Head of caudate nucleus (tissue), 42 donors: ENCODE measurements around the gene CDK14.
"Not testable (repeated sequence)": the region's sequence is repeated elsewhere in the genome, so short reads cannot be mapped to it uniquely, and the experiment has no call there.

Experiments
- DNase-seq, 42 donors: peaks; one replicate each; pipeline versions ENCODE4 v3.0.0 to v3.0.0-alpha.2; 2020 to 2021; ENCODE audit warnings: mixed read lengths in 7 of 42
- intact Hi-C: fragments of 100-400 bp; cut with DNase I; formaldehyde crosslinking; loops from one replicate; pipeline ENCODE4 v1.15.0; 2022

The CDK14 gene

DNA sequence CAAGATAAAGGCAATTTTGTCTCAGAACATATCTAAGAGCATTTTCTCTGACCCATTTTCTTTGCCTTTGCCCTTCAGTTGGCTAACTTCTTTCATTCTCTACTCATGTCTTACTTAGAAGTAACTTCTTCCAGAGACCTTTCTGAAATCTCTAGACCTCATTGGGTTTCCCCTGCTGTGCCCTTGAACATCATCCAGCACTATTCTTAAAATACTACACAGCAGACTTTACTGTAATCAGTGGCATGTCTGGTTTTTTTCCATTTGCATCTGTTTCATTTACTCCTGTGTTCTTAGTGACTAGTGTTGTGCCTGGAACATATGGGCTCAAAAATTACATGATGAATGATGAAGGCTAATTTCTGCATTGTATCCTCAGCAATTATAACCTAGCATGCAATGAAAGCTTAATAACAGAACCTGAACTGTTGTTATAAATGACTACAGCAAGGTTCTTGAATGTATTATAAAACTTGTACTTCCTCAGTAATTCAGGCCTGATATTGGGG, 301.9 kb downstream of the CDK14 start:
- intact Hi-C loops, result no loop called here
- no peak for DNase-seq

DNA sequence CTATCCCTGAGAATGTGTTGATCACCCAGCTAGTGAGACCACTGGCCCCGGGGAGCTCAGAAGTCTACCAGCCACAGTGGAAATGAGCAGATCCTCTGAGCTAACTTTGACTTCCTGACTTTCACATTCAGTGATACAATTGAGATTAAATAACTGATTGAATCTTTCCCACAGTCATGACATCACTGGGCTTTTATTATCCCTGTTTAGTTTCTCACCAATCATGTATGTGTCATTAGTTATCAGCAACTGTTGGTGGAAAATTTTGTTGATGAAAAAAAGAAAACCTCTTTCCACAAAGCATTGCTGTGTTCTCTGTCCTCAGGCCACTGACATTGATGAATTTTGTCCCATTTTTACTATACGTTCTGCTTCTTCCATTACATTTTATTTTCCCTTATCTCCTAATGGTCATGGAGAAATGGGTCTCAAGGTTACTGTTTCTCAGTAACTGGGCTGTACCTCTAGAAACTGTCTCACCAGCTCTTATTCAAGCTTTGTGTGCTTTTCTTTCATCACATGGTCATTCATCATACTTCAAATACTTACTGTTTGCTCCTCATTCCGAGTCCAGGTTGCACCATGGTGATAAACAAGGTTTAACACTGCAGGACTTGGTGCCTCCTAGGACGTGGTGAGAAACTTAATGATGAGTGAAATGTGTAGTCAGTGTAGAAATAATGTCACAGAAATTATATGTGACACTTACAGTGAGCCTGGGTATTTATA, 304.7 kb downstream of the CDK14 start:
- no peak for DNase-seq
- intact Hi-C loops, result no loop called here

DNA sequence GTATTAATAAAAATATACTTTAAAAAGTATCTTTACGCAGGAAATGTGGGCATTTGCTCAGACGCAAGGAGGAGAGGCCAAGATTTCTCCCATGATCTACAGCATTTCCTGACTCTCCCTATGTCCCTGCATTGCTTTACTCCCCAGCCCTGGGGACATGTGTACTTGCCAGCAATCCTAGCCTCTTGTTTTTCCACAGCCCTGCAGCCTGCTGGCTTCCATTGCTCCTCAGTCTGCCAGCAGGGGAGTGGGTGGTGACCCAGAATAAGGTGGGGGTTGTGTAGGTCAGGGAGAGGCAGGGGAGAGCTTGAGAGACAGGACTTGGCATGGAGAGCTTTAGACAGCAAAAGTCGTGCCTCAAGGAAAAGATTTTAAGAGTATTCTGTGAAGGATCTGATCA, 307.7 kb downstream of the CDK14 start:
- DNase-seq, result no peak
- intact Hi-C loops, result no loop called here

DNA sequence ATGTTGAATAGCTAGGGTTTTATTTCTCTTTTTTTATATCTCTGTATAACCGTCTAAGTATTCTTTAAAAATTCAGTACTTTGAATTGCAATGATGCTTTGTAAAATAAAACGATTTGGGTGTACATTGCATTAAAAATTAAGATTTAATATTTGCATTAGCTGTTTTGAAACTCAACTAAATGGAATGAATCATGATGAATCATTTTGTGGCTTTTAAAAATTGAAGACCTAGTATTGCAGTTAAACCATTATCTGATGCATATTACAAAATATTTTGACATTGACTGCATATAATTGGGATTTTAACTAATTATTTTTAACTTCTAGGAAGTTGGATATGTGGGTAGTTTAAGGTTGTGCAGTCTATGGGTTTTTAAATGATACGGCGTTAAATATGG, 314.0 kb downstream of the CDK14 start:
- no peak for DNase-seq
- intact Hi-C loops, result no loop called here

DNA sequence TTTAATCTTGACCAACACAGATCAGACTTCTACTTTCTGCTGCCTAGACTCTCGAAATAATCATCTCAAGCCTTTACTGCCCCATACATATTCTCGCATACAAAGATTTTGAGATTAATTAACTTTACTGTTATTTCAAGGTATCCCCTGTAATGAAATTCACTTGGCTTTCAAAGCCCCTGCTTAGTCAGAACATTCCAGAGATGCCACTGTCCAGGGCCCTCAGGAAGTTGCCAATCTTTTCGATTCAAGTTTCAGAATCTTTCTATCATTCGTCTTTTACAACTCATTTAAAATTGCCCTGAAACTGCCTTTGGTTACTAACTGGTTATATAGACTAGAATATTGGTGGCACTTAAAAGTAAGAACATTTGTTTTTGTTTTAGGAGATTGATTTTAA, 320.2 kb downstream of the CDK14 start:
- DNase-seq, result no peak
- intact Hi-C loops, result no loop called here

DNA sequence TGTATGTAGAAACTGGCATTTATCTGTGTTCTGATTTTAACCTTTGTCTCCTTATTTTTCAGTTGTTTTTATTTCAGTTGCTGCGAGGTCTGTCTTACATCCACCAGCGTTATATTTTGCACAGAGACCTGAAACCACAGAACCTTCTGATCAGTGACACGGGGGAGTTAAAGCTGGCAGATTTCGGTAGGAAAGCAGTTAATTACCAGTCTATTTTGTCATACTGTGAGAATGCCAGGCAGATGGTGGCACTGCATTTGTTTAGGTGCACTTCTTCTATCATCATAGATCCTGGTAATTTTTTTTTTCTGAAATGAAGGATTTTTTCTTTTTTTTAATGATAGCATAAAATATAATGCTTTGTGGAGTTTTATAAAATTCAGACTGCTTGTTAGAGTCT, 321.4 kb downstream of the CDK14 start:
- no peak for DNase-seq
- intact Hi-C loops, result no loop called here

DNA sequence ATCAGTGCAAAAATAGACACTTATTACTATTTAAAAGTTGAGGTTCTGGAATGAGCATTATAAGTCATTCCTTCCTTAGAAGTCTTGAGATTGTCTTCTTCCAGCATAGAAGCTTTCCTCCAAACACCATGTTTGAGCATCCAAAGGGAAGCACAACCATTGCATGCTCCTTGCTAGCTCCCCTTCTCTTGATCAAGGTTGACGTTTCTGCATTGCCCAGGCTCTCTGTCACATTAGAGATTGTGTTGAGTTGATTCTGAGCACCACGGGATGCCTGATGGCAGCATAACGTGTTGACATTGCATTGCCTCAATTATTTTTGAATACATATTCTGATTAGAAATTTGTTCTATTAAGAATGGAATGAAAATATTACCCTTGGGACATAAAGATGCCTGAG, 322.2 kb downstream of the CDK14 start:
- intact Hi-C loops, result no loop called here
- DNase-seq, result no peak

DNA sequence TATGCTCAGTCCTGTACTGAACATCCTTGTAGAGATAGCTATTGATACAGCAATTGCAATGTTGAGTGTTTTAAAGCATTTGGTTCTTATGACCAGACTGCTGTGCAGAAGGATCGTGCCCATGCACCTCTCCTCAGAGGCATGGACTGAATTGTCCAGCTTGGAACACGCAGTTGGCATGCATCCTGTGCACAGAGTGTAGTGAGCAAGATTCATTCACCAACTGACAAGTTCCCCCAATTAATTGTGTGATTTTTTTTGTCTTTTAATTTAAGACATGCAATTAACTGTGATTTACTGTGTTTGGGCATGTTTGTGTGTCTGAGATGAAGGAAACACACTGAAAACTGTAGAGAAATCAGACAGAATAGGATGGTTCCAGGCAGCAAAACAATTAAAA, 323.7 kb downstream of the CDK14 start:
- DNase-seq, result peak in 2 of 42 donors; percentile 9 to 10
- intact Hi-C loops, result no loop called here

DNA sequence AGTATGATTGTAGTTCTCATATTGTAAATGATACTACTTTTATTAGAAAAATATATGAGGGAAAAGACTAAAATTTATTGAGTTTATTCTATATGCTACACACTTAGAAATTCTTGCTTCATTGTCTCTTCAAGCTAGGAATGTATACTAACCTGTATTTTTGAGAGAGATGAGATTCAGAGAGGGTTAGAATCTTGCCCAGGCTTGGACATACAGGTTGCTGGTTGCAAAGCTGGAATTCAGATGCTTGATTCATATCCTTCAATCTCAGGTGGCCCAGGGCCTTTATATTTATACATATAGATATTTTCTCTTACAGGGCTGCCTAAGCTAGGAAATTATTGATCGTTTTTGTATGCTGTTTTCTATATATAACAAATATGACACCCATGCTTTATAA, 324.2 kb downstream of the CDK14 start:
- DNase-seq, result no peak
- intact Hi-C loops, result no loop called here

DNA sequence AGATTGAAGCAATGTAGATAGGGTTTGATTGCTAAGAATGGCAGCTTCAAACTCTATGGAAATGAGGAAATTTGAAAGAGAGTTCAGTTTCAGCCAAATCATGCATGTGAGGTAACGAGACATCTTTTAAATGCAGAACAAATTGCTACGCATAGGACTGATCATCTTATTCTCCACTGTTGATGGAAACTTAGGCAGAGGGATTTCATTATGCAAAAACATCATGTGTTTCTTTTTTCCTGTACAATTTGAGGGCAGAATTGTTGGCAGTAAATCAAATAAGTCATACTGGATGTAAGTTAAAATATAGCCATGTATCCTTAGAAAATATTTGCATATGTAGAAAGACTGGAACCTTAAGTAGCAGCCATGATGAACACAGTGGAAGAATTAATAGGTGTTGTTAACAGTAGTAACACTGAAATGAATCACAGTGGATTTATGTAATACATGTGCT, 327.4 kb downstream of the CDK14 start:
- intact Hi-C loops, result no loop called here
- DNase-seq, result no peak

DNA sequence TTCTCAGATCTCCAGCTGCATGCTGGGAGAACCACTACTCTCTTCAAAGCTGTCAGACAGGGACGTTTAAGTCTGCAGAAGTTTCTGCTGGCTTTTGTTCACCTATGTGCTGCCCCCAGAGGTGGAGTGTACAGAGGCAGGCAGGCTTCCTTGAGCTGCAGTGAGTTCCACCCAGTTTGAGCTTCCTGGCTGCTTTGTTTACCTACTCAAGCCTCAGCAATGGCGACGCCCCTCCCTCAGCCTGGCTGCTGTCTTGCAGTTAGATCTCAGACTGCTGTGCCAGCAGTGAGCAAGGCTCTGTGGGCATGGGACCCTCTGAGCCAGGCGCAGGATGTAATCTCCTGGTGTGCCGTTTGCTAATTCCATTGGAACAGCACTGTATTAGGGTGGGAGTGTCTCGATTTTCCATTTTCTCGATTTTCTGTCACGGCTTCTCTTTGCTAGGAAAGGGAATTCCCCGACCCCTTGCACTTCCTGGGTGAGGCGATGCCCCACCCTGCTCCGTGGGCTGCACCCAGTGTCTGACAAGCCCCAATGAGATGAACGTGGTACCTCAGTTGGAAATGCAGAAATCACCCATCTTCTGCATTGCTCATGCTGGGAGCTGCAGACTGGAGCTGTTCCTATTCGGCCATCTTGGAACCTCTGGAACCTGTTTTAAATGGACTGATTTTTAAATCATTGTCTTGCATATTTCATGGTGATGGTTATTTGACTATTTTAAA, 332.7 kb downstream of the CDK14 start:
- peak in 2 of 42 donors; percentile 4 to 37 for DNase-seq
- intact Hi-C loops, result not testable (repeated sequence)

DNA sequence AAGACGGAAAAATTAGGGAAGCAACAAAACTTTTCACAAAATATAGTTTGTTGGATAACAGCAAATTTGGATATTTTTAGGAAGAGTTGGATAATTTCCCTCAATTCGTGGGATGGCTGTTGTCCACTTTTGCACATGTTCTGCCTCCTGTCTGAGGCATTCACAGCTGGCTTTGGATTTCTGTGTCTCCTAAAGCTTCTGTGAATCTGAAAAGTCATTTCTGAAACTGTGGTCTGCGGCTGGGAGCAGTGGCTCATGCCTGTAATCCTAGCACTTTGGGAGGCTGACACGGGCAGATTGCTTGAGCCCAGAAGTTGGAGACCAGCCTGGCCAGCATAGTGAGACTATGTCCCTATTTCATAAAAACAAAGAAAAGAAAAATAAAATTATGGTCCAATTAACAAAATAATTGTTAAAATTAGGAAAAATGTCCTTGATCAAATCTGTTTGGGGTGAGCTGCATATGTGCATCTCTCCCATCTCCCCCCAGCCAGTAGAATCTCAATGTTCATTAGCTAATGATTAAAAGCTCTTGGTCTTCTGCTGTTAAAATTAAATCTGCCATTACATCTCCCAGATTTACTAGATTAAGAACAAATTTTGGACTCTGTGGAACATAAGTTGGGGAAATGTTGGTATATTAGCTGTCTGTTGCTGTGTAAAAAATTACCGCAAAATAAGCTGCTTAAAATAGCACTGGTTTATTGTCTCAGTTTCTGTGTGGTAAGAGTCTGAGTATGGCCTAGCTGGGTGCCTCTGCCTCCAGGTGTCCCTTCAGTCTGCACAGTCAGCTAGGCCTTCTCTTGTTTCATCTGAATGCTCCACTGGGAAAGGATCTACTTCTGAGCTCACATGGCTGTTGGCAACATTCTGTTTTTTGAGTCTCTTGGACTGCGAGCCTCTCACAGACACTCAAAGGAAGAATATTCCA, 336.1 kb downstream of the CDK14 start:
- intact Hi-C loops, result no loop called here
- no peak for DNase-seq

DNA sequence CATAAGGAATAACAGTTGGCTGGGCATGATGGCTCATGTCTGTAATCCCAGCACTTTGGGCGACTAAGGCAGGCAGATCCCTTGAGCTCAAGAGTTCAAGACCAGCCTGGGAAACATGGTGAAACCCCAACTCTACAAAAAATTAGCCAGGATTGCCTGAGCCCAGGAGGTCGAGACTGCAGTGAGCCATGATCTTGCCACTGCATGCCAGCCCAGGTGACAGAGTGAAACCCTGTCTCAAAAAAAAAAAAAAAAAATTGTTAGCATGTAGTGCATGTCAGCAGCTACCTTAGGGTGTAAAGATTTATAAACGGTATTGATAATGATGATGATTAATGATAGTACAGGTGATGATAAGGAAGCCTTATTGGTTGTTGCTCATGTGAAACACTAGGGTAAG, 336.9 kb downstream of the CDK14 start:
- intact Hi-C loops, result no loop called here
- DNase-seq, result no peak

DNA sequence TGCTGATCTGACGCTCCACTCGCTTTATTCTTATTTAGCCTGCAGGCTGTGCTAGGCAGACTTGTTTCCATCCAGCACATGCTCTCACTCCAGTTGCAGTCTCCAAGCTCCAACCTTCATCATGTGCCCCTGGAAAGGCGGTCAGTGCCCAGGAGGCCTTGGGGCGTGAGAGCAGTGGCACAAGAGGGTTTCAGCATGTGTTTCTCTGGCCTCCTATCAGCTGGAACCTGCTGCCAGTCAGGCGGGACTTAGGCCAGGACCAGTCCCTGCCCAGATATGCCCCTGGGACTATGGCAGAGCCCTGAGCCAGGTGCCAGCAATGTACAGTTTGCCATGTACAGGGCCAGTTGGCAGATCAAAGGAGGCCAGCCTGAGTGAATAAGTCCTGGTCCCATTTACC, 337.9 kb downstream of the CDK14 start:
- DNase-seq, result no peak
- intact Hi-C loops, result no loop called here

DNA sequence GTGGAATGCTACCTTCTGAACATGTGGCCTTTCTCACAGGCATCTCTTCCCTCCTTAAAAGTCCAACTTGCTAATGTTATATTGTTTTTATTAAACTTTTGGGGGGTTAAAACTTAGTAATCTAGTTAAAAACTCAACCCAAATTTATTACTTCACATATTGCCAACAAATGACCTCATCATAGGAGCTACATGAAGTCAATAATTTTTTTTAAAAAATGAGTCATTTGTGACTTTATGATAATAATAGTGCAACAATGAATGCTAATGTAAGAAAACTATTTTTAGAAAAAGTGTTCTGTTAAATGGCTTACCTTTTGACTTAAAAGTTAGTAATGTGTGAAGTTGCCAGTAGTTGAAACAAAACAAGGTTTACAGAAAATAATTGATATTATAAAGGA, 342.2 kb downstream of the CDK14 start:
- intact Hi-C loops, result no loop called here
- no peak for DNase-seq

DNA sequence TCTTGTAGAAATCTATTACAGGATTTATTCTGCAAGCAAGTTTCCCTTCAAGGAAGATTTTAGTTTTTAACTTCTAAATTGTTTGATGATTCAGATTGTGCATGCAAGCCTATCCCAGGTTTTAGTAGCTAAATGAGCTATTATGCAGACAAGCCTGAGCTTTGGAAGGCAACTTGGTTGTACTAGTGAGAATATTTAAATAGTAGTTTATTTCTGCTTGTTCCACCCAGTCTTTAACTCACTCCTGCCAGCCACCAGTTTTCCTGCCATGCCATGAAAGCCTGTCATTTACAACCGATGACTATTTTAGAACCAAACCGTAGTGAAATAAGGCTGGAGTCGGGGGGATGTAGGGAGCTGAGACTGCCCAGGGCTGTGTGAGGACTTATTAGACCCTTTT, 343.5 kb downstream of the CDK14 start:
- peak in 1 of 42 donors; percentile 19 for DNase-seq

DNA sequence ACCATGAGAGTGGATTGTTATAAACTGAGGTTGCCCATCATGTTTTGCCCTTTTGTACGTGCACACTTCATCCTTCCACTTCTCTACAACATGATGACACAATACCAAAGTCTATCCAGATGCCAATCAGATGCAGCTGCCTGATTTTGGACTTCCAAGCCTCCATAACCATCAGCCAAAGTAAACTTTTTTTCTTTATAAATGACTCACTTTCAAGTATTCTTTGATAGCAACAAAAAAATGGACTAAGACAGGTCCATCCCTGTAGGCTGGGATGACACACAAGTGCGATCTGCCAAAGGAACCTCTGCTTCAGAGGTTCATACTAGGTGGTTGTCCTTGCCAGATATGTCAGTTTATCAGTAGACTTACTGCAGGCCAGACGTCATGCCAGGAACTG, 347.9 kb downstream of the CDK14 start:
- no peak for DNase-seq
- intact Hi-C loops, result no loop called here

More for the DNA sequence above, 343.5 kb downstream of the CDK14 start:
- intact Hi-C loops, result no loop called here

DNA sequence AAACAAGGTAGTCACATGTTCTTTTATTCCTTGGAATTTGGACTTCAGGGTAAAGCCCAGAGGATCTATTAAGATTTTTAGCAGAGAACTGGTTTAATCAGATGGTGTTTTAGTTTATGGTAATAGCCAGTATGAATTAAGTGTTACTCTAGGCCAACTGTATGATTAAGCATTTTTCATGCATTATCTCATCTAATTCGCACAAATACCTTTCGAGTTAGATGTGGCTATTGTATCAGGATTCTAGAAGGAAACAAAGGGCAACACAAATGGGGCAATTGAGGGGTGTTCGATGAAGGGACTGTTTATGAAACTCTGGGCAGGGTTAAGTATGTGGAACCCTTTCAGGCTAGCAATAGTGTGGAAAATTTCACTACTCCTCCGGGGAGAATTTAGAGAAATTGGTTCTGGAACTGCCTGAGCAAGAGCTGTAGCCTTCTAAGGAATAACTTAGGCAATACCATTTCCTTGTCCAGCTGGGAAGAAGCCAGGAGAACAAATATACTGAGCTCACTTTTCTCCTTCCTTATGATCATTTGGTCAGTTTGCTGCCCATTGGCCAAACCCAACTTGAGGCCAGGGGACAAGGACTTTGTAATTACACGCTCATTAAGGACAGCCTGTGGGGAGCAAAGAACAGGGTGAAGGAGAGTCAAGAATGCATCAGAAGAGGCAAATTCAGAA, 349.1 kb downstream of the CDK14 start:
- intact Hi-C loops, result no loop called here
- DNase-seq, result no peak
